ENCODE results near the gene WRAP73. TPM values are rescaled to one million over a fixed set of nuclear protein-coding genes. Genes with fewer than 3 reads are reported as not detected.
A peak's percentile ranks its signal among the peaks of the same experiment; 100 is the strongest.

Gene WRAP73
- total RNA-seq, 2 donors from 2014 or later, result 26.5 to 38.6 TPM

DNA sequence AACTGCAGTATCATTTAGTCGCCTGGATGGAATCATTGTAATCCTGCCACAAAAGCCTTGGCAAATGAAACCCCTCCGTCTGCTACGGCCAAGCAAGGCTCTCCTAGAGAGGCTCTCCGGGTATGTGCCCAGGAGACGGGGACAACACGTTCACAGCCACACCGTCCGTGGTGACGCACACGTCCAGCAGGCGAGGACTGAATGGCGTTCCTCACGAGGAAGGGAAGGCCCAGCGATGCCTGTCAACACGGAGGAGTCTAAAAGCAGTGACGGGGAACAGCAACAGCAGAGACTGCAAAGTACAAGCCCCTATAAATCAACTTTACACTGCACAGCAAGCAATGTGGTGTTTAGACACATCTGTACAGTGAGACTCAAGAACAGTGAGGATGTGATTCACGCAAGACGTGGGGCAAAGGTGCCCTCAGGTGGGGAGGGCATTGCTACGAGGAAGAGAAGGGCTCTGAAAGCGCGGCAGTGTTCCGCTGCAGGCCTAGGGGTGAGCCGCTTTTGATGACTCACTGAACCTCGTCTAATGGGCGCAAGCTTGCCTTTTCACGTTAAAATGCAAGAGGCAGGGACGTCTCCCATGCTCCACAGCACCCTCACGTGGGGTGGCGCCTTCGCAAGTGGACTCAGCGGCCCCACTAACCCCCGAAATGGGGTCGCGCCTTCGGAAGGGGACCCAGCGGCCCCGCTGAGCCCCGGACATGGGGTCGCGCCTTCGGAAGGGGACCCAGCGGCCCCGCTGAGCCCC lies 6.8 kb downstream of the WRAP73 start:
- H3K9me3 Mint-ChIP-seq, result no peaks in the 10 kb centered on the region
- DNase-seq (ENCODE audit: low spot score in 2 of 2), result no peak
- H3K36me3 Mint-ChIP-seq, result no peaks in the 10 kb centered on the region

DNA sequence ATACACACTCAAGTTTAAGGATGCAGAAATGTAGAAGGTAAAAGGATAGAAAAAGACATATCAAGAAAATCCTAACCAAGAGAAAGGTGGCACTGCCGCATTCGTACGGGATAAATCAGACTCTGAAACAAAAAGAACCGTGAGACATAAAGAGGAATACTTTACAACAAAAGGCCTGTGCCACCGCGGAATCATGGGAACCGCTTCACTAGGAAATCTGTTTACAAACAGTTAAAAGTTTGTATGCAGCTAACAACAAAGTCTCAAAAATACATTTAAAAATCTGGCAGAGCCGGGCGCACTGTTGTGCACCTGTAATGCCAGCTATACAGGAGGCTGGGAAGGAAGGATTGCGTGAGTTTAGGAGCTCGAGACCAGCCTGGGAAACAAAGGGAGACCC lies 8.1 kb downstream of the WRAP73 start:
- ATAC-seq (no peak), DNase-seq (ENCODE audit: low spot score in 2 of 2) (no peak)
- Mint-ChIP-seq H3K9me3 (no peaks in the 10 kb centered on the region), H3K36me3 (peaks cover 0 to 2% of the 10 kb centered on the region in 2 donors), H3K27ac (no peak overlapping the region)

More for the DNA sequence above, 6.8 kb downstream of the WRAP73 start:
- no peak for ATAC-seq
- no peak overlapping the region for H3K27ac Mint-ChIP-seq

DNA sequence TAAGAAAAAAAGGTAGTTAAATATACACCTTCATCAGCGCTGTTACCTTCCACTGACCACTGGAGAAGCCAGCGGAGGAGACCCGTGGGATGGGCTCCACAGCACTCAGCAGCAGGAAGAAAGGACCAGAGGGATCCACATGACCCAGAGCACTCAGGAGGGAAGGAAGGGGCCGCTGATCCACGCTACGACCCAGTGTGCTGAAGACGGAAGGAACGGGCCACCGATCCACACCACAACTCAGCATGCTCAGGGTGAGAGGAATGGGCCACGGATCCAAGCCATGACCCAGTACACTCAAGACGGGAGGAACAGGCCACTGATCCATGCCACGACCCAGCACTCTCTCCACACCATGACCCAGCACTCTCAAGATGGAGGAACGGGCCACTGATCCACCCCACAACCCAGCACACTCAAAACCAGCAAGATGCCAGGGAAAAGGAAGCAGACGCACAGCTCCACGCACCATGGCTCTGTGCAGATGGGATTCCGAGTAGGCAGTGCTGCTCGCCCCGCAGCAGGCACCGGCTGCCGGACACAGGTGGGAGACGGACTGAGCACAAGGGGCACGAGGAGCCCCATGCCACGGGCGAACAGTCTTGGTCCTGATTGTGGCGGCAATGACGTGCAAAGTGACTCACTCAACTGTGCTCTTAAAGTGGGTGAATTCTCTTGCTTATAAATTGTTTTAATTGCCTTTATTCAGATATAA lies 8.7 kb downstream of the WRAP73 start:
- Mint-ChIP-seq H3K27ac (peak overlapping the region in 1 of 2 donors; percentile 50), H3K9me3 (no peaks in the 10 kb centered on the region), H3K36me3 (peaks cover 0 to 8% of the 10 kb centered on the region in 2 donors)
- DNase-seq (ENCODE audit: low spot score in 2 of 2) (no peak), ATAC-seq (no peak)

DNA sequence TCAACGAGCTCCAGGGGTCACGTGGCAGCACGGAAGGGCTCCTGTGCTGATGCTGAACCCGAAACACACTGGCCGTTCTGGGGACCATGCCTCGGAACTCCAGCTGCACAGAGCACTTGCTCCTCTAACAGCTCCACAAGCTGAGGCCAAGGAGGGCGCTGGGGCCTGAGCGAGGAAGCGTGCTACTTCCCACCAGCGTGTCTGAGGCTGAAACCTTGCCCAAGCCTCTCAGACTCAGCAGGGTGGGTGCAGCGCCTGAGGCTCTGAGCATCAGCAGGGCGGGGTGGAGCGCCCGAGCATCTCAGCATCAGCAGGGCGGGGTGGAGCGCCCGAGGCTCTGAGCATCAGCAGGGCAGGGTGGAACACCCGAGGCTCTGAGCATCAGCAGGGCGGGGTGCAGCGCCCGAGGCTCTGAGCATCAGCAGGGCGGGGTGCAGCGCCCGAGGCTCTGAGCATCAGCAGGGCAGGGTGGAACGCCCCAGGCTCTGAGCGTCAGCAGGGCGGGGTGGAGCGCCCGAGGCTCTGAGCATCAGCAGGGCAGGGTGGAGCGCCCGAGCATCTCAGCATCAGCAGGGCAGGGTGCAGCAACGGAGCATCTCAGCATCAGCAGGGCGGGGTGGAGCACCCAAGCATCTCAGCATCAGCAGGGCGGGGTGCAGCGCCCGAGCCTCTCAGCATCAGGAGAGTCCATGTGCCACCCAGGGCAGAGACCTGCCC lies 9.6 kb downstream of the WRAP73 start:
- no peak overlapping the region for H3K27ac Mint-ChIP-seq
- no peak for DNase-seq (ENCODE audit: low spot score in 2 of 2)

DNA sequence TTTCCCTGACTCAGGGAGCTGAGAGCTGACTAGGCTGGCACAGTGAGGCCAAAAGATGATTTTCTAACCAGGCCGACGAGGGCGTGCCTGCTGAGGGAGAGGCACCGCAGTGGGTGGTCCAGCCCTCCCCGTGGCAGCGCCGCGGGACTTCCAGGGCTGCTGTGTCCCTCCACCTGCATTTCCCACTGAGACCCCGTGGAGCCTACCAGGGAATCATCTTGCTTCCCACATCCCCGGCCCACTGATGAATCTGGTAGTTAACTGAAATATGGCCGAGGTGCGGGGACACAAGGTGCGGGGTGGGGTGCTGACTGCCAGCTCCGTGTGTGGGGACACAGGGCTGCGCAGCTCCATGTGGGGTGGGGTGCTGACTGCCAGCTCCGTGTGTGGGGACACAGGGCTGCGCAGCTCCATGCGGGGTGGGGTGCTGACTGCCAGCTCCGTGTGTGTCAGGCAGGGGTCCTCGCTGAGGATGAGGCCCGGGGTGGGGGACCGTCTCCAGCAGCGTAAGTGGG lies 10.4 kb downstream of the WRAP73 start:
- no peak for DNase-seq (ENCODE audit: low spot score in 2 of 2)
- Mint-ChIP-seq H3K9me3 (no peaks in the 10 kb centered on the region), H3K36me3 (peaks cover 0 to 8% of the 10 kb centered on the region in 2 donors), H3K27ac (no peak overlapping the region)
- ATAC-seq, result no peak

More for the DNA sequence above, 9.6 kb downstream of the WRAP73 start:
- no peaks in the 10 kb centered on the region for H3K9me3 Mint-ChIP-seq
- H3K36me3 Mint-ChIP-seq, result peaks cover 0 to 8% of the 10 kb centered on the region in 2 donors
- no peak for ATAC-seq

DNA sequence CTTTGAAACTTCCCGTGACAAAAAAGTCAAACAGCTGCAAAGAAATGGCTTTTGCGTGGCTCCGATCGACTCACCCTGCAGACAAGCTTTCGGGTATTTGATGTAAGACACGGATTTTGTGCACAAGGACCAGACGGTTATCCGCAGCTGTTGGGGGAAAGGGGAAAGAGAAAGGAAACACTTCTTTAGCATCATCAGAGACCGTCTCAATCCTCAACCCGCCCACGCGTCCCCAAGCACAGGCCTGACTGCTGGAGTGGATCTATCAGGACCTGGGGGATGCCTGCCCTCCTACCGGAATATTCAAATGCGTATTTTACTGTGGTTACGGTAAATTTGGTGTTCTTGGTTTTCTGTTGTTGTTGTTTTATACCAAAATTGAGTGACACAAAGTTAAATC lies 11.2 kb downstream of the WRAP73 start:
- ATAC-seq (no peak), DNase-seq (ENCODE audit: low spot score in 2 of 2) (no peak)
- Mint-ChIP-seq H3K36me3 (peaks cover 0 to 8% of the 10 kb centered on the region in 2 donors), H3K27ac (no peak overlapping the region), H3K9me3 (no peaks in the 10 kb centered on the region)

DNA sequence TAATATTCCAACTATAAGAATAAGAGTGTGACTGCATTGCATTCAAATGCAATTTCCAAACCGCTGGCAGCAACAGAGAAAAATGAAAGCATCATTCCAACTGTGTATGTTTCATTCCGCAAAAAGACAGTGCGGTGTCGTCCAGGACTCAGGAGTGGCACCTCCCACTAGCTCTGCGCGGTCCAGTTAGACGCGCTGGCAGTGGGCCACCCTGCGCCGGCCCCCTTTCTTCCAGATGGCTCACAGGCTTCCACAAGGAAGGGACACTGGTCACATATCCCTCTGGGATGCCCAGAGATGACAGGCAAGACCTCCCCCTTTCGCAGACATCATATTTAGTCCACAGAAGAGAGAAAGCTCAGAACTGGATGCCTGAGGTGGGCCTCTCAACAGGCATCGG lies 11.9 kb downstream of the WRAP73 start:
- ATAC-seq (no peak), DNase-seq (ENCODE audit: low spot score in 2 of 2) (no peak)
- Mint-ChIP-seq H3K27ac (no peak overlapping the region), H3K9me3 (no peaks in the 10 kb centered on the region), H3K36me3 (peaks cover 0 to 8% of the 10 kb centered on the region in 2 donors)

DNA sequence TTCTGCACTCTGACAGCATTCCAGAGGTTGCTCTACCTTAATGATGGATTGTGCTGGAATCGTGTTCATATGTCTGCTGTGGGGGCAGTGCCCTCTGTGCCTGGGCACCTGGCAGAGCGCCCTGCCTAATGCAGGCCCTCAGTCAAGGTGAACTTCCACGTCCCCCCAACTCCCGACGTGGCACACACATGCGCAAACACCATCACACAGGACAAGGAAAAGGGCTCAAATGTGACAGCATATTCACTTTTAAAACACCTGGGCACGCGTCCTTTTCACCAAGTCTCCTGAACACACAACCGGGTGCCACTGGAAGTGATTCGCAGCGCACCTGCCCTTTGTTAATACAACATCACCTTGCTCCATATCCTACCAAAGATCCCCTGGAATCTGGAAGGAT lies 13.4 kb downstream of the WRAP73 start:
- no peak overlapping the region for H3K27ac Mint-ChIP-seq

DNA sequence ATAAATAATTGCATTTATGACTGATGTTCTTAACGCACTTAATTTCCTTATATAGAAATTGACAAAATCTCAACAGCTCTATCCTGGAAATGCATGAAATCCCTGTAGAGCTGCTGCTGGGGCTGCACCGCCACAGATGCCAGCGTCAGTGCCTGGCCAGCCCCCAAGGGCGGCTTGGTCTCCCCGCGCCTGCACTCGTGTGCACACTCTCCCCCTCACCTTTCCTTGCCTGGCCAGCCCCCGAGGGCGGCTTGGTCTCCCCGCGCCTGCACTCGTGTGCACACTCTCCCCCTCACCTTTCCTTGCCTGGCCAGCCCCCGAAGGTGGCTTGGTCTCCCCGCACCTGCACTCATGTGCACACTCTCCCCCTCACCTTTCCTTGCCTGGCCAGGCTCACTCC lies 13.8 kb downstream of the WRAP73 start:
- Mint-ChIP-seq H3K27ac (no peak overlapping the region), H3K36me3 (peaks cover 0 to 8% of the 10 kb centered on the region in 2 donors), H3K9me3 (no peaks in the 10 kb centered on the region)
- DNase-seq (ENCODE audit: low spot score in 2 of 2) (no peak), ATAC-seq (no peak)

More for the DNA sequence above, 13.4 kb downstream of the WRAP73 start:
- no peak for DNase-seq (ENCODE audit: low spot score in 2 of 2)
- no peak for ATAC-seq
- H3K9me3 Mint-ChIP-seq, result no peaks in the 10 kb centered on the region
- H3K36me3 Mint-ChIP-seq, result peaks cover 0 to 8% of the 10 kb centered on the region in 2 donors

DNA sequence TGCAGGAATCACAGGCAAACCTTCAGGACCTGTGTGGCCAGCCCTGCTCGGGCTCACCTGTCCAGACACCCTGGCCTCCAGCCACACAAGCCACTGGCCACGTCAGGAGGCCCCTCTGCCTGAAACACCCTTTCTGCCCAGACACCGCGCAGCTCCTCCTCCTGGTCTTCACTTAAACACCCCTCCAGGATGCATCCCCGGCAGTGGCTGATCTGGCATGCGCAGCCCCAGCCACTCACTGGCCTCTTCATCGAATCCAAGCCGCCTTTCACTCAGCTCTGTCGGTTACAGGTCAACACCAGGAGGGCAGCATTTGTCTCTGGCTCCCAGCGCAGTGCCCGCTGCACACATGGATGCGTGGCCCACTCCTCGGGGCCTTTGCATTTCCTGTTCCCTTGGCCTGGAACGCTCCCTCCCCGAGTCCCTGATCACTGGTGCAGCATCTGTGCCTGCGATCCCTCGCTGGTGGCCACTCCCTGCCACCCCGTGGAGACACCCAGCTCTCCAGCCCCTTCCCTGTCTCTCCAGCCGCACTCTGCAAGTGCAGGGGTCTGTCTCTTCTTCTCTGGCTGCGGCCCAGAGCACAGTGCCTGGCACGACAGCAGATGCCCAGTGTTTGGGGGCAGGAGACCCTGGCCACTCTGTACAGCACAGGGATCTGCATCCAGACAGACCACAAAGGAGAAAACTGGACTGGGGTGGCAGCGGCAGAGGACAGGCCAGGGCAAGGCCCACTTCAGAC lies 15.7 kb downstream of the WRAP73 start:
- no peak for ATAC-seq
- Mint-ChIP-seq H3K9me3 (no peaks in the 10 kb centered on the region), H3K36me3 (peaks cover 0 to 13% of the 10 kb centered on the region in 2 donors), H3K27ac (no peak overlapping the region)
- no peak for DNase-seq (ENCODE audit: low spot score in 2 of 2)

DNA sequence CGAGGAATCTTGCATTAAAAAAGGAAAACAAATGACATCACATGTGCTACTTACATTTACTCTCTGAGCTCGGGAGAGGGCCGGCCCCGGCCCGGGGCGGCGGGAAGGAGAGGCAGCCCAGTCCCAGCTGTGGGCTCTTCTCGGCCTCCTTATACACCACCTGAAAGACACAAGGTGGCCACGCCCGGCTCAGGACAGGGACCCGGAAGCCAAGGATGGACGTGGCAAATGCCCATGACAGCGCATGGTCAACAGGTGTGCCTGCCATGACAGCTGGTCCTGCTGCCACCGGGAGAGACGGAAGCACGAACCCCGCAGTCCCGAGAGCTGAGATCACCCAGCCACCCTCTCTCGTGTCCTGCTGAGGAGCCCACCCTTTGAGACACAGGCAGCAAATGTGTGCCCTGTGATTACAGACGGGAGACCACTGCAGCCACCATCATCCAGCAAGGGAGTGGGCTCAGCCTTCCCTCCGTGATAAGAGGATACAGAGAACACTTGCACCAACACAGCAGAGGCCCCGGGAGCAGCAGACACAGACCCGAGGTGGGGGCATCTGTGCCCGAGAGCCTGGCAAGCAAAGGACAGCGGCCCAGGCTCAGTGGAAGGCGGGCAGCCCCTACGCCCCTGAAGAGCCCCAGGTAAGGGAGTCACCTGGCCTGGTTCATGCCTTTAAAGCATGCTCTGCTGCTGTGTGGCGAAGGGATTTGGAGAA lies 16.4 kb downstream of the WRAP73 start:
- Mint-ChIP-seq H3K9me3 (no peaks in the 10 kb centered on the region), H3K27ac (no peak overlapping the region), H3K36me3 (peaks cover 0 to 13% of the 10 kb centered on the region in 2 donors)
- ATAC-seq, result no peak
- DNase-seq (ENCODE audit: low spot score in 2 of 2), result no peak

DNA sequence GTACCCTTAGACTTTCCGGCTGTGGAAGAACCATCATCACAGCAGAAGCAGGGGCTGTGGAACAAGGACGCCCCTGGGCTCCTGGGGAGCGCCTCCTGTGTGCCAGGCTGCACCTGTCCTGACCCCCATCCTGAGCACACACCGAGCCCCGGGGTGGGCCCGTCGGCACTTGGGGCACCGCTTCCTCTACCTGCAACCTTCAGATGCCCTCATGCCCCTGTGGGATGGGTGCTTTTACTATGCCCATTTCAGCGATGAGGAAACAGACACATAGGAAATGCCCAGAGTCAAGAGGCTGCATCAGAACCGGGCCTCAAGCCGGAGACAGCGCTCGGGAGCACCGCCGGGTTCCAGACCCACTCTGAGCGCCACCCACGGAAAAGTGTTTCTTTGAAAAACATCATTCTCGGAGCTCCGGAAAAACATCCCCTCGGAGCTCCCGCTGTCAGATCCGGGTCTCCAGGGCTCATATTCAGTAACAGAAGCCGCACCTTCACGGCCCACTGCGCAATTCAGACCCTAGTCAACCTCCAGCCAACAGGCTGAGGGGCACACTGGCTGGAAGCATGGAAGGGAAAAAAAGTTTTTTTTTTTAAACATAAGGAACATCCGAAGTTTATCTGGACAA lies 17.1 kb downstream of the WRAP73 start:
- no peak for DNase-seq (ENCODE audit: low spot score in 2 of 2)
- ATAC-seq, result no peak
- Mint-ChIP-seq H3K36me3 (peaks cover 0 to 13% of the 10 kb centered on the region in 2 donors), H3K9me3 (no peaks in the 10 kb centered on the region), H3K27ac (no peak overlapping the region)

DNA sequence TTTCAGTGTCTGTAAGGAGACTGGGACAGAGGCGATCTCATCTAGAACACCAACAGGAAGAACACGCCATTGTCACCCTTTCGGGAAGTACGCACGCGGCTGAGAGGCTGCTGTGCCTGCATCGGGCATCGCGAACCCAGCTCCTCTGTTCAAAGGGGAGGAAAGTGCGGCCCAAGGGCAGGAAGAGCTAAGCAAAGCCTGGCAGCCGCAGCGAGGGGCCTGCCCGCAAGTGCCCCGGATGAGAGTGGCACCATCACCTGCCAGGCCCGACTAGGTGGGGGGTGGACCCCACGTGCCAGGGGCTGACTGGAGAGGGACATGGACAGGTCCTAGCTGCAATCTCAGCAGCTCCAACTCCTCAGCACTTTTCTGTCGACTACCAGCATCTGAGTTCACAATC lies 17.6 kb downstream of the WRAP73 start:
- DNase-seq (ENCODE audit: low spot score in 2 of 2) (no peak), ATAC-seq (no peak)
- no peak overlapping the region for H3K27ac Mint-ChIP-seq
- peaks cover 0 to 13% of the 10 kb centered on the region in 2 donors for H3K36me3 Mint-ChIP-seq
- no peaks in the 10 kb centered on the region for H3K9me3 Mint-ChIP-seq

DNA sequence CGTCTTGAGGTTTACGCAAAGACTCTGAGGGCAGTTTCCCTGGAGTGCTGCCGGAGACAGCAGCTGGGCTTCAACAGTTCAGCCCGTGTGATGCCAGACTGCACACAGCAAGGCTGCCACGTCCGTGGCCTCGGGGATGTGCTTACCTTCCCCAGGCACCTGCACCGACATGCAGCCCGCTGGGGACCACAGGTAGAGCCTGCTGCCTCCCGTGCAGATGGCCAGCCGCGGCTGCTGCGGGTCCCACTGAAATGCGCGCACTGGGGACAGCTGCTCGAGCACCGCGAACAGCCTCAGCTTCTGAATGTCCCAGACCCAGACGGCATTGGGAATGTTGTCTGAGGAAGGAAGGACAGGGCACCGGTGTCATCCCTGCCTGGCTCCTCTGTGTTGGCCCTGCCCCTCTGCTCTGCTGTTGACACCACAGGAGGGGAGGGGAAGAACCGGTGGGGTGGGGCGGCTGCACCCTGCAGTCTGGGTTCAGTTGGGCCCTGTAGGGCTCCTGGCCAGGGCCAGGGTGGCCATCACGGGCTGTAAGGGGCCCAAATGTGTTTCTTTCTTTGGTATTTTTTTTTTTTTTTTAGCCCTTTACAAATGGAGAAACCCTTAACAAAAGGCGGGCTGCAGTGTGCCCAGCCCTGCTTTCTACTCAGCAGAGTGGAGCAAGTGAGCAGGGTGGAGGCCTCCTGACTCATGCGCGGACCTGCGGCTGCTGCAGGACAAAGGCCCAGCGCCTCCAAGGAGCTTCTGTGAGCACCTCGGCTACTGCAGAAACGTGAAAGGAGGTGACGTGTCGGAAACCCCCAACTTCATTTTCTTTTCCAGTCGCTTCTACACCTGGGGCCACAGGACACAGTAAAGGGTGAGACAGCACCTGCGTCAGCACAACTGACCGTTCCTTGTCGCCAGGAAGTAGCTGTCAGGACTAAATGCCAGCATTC lies 18.3 kb downstream of the WRAP73 start:
- H3K9me3 Mint-ChIP-seq, result no peaks in the 10 kb centered on the region

More for the DNA sequence above, 18.3 kb downstream of the WRAP73 start:
- no peak for ATAC-seq
- H3K36me3 Mint-ChIP-seq, result peaks cover 0 to 9% of the 10 kb centered on the region in 2 donors
- H3K27ac Mint-ChIP-seq, result no peak overlapping the region
- no peak for DNase-seq (ENCODE audit: low spot score in 2 of 2)
